Skin of body (tissue), 2 donors: Measurements from ENCODE around the gene DLG4. TPM values are rescaled to one million over a fixed set of nuclear protein-coding genes. Genes with fewer than 3 reads are reported as not detected.

Experiments
- DNase-seq: peaks from one replicate; lab custom pipeline; 2025; lab: John Stamatoyannopoulos, UW
- total RNA-seq: library from RNA; depleted of rRNA; stranded (reverse); fragments of >200 nt; gene quantifications from one replicate; pipeline ENCODE4 v1.2.3, GENCODE V29; 2014

DLG4 gene
- total RNA-seq, 1 donor from 2014 or later, result 16.5 TPM

DNA sequence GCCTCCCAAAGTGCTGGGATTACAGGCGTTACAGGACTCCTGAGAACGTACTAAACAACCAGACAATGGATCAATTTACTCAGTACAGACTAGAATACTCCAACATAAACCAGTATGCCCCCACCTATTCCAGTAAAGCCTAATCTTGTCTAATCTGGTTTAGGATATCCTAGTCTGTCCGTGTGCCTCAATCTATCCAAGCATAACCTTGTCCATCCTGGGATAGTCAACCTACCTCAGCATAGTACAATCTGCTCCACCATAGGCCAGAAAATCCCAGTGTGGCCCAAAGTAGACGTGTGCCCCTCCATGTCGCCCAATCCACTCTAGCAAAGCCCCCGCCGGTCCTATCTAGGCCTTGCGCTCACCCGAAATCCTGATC is 14.1 kb upstream of the DLG4 start:
- no peak for DNase-seq

DNA sequence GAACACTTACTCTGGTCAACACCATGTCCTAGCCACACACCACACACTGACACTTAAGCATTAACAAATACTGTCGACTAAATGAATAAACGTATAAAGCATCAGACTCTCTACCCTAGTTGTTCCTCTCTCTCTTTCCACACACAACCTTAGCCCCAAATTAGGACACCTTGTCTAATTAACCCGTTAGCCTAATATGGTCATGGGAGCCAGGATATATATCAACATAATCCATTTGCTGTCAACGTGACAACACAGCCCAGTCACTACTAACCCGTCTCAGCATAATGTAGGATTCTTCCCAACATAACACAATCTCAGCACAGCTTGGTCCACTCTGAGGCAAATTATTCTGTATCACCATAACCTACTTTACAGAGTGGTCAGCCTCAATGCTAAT is 12.5 kb upstream of the DLG4 start:
- DNase-seq, result no peak

DNA sequence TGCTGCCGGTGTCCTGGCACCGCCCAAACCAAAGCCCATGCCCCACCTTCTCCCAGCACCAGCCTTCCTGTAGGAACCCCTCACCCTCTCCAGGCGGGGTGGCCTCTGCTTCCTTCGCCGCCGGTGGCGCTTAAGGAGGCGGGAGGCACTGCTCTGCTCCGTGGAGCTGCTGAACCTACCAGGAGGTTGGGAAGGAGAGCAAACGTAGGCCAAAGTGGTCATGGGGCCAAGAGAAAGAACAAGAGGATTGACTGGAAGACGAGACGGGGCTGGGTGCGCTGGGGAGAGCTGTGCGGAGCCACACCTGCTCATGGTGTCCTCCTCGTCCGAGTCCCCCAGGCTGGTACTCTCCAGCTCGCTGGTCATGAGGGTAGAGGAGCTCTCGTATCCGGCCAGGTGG is 9.9 kb upstream of the DLG4 start:
- no peak for DNase-seq

DNA sequence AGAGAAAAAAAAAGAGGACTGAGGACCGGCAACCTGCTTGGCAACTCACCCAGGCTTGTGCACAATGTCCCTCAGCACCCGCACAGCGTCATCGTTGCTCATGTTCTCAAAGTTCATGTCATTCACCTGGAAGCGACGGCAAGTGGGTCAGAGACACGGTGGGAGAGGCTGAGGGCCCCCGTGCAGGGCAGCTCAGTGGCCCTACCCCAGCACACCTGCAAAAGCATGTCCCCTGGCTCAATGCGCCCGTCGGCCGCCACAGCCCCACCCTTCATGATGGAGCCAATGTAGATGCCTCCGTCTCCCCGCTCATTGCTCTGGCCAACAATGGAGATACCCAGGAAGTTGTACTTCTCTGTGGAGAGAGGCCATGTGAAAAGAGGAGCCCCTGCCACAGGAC is 9.3 kb upstream of the DLG4 start:
- DNase-seq, result no peak

DNA sequence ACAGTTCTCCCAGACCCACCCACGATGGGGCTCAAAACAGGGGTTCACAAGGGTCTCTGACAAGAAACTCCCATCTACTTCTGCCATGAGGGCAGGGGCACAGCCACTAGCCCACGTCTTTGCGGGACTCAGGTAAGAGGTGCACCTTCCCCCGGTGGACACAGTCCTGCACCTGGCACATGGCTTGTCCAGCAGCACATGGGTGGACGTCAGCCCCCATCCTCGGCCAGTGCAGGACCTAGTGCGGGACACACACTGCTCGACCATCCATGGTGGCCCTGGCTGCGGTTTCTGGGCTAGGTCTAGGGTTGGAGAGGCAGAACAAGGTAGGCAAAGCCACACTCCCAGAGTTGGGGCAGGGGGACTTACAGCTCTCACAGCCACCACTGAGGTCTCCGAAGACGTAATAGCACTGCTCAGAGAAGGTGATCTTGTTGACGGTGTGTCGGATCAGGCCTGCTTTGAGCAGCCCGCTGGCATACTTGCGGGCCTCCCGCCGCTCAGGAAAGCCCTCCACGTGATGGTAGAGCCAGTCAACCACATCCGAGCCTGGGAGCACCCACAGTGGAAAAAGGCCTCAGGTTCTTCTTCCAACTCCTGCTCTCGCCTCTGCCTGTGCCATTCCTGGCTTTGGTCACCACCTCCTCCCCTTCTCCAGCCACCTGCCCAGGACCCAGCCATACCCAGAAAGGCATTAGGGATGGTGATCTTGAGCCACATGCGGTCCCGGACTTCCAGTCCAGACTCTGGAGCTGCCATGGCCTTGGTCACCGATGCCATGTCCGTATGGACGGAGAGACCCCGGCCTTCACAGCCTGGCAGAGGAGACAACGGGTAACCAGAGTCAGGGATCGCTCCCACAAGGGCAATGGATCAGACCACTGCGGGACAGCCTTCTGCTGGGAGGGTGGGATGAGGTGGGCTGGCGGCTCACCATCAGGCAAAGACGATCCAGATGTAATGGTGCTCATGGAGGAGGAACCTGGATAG is 7.4 kb upstream of the DLG4 start:
- no peak for DNase-seq

DNA sequence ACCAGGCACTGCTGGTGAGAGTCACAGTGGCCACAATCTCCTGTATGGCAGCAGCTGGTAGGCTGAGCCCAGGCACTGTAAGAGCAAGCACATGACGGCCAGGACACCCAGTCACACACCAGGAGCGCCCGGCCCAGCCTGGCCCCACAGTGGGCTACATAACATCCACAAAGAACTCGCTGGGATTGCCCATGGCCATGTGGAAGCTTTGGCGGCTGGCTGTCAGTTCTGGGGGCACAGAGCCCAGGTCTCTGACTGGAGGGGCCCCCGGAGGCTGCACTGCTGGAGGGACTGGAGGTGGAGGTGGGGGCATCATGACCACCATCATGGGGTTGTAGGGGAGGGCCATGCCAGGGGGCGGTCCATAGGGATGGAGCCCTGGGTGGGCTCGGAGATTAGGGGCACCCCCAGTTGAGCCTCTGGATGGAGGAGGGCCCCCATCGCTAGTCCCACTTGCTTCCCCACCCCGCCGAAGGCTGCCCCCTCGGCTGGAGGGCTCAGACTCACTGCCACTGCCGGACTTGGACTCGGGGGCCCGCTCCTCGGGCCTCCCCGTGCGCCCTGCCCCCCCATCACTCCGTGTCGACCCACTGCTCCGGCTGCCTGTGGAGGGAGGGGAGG is 6.2 kb upstream of the DLG4 start:
- DNase-seq, result no peak

DNA sequence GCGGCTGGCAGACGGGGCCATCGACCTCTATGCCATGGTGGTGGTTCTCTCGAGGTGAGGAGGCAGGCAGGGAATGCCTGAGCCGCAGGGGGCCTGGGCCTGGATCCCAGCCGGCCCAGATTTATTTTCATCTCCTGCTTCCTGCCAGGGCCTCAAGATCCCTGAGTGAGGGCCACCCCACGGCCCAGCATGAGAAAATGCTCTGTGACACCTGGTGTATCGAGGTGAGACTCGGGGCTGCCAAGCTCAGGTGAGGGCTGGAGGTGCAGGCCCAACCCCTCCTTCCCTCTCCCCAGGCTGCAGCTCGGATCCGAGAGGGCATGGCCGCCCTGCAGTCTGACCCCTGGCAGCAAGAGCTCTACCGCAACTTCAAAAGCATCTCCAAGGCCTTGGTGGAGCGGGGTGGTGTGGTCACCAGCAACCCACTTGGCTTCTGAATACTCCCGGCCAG is 5.0 kb upstream of the DLG4 start:
- no peak for DNase-seq

DNA sequence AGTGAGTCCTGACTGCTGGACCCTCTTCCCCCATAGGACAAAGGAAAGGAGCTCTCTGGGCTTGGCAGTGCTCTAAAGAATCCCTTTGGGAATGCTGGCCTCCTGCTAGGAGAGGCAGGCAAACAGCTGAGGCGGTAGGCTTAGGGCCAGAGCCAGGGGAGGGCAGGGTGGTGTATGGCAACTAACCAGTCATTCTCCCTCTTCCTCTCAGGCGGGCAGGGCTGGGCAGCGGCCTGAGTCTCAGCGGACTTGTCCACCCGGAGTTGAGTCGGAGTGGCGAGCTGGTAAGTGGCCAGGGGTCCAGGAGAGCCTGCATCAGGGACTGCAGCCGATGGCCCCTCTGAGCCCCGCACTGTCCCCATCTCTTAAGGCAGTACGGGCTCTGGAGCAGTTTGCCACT is 4.5 kb upstream of the DLG4 start:
- no peak for DNase-seq

DNA sequence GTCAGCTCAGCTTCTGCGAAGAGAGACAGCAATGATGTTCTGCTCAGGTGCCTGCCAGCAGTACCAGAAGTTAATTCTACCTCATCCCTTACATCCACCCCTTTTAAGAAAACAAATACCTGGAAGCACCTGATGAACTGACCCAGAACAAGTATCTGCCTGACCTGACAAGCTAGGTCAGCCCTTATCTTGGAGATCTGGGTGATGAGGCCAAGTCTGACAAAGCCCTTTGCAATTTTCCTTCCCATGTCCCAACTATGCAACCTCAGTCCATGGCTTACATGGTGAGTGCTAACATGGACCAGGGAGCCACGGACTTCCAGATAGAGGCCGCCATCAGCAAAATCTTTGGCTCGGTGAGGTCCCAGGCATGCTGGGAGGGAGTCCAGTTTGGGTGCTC is 3.7 kb upstream of the DLG4 start:
- DNase-seq, result no peak

DNA sequence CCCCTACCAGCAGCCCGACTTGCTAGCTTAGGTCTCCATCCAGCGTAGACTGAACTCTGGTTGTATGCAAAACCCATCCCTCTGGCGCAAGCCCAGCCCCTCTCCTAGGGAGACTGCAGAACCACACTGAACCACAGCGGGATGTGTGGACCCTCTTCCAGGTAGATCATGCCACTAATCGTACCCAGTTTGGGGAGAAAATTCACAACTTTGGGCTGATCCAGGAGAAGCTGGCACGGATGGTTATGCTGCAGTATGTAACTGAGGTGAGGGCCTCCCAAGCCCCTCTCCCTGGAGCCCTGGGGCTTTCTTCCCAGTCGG is 3.3 kb upstream of the DLG4 start:
- no peak for DNase-seq

DNA sequence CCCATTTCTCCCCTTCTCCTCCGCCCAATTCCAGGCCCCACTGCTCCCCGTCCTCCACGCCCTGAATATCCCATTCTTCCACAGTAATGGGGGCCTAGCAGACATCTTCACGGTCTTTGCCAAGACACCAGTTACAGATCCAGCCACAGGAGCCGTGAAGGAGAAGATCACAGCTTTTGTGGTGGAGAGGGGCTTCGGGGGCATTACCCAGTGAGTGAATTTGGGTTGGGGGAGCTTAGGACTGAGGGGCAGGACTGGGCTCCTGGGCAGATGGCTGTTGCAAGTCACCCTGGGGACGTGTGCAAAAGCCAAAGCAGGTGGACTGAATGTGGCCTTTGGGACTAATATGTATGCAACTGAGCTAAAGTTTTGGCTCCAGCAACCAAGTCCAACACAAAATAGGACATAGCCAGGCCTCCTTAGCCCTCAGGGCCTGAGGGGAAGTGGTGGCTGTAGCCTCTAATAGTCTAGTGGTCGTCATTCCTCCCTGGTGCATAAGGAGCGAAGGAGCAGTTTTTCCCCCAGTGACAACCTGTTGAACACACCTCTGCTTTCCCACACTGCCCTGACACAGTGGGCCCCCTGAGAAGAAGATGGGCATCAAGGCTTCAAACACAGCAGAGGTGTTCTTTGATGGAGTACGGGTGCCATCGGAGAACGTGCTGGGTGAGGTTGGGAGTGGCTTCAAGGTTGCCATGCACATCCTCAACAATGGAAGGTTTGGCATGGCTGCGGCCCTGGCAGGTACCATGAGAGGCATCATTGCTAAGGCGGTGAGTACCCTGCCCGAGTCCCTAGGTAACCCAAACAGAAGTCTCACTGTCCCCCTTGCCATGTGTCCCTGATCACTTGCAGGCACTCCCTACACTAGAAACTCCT is 2.7 kb upstream of the DLG4 start:
- no peak for DNase-seq

DNA sequence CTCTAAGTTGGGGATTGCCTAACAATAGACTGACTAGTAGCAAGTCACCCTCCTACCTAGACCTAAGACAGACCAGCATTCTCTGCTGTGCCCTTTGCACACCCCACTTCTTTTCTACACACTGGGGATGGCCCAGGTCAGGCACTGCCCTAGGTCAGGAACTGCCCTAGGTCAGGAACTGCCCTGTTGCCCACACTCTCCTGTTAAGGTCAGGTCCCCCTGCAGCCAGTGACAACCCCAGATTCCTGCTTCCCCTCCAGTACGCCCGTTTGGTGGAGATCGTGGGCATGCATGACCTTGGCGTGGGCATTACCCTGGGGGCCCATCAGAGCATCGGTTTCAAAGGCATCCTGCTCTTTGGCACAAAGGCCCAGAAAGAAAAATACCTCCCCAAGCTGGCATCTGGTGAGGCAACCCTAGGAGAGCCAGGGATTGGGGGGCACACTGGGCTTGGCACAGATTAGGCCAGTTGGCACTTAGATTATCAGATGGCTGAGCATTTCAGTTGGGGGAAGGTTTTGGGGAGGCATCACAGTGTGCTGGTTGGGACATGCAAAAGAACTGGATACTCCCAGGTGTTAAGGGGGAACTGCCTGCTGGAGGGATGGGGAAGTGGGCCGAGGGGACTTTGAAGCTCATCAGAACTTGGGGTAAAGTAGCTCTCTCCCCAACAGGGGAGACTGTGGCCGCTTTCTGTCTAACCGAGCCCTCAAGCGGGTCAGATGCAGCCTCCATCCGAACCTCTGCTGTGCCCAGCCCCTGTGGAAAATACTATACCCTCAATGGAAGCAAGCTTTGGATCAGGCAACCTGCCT is 1.8 kb upstream of the DLG4 start:
- DNase-seq, result no peak

DNA sequence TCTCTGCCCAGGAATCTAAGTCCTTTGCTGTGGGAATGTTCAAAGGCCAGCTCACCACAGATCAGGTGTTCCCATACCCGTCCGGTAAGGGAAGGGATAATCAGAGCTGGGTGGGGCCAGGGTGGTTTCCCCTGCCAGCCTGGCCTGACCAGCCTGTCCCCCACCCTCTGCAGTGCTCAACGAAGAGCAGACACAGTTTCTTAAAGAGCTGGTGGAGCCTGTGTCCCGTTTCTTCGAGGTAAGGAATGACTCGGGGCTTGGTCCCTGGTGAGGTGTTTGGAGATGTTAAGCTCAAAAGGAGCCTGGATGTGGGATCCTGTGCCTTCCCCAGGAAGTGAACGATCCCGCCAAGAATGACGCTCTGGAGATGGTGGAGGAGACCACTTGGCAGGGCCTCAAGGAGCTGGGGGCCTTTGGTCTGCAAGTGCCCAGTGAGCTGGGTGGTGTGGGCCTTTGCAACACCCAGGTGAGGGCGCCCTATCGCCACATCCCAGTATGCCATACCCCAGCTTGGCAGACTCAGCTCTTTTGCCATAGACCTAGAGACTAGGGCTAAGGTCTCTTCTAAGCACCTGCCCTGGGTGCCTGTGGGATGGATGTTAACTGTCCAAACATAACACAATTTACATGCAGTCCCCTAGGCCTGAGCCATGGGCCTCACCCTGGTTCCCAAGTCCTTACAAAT is 1.1 kb upstream of the DLG4 start:
- DNase-seq, result no peak

DNA sequence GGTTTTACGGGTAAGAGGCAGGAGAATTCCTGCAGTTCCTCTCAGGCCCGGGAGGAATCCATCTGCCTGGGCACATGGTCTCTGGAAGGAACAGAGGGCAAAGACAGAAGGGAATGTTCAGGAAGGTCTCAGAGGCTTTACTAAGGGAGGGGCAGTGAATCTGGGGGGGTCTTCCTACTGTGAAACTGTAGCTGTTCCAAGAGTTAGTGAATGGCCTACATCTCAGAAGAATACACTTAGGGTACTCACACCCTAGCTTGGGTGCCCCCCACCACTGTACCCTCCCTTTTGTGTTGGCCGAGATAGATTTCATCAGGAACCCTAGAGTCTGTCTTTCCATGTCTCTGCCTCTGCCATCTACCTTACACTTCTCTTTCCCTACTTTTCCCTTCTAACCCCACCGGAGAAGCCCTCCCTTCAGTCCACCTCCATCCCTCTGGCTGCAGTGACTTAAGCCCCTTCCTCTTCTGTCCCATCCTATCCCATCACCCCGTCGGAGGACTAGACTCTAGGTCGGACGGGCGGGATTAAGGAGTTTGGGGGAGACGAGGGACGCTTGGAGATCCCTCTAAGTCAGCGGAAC is 316 bp downstream of the DLG4 start:
- DNase-seq, result no peak

DNA sequence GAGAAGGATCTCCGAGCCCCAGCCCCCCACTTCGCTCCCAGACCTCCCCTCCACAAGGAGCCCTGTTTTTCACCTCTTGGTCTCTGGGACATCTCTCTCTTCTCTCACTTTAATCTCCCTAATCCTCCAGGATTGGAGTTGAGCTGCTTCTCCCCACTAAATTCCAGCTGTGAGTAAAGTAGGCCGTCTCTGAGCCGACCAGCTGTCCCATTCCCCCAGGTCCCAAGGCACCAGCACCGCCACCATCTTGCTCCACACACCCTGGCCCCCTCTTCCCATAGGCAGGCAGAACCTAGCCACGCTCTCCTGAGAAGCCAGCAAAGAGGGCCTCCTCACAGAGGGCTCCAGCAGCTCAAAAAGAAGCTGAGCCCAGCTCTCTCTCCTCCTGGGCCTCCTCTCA is 878 bp downstream of the DLG4 start:
- DNase-seq, result no peak

DNA sequence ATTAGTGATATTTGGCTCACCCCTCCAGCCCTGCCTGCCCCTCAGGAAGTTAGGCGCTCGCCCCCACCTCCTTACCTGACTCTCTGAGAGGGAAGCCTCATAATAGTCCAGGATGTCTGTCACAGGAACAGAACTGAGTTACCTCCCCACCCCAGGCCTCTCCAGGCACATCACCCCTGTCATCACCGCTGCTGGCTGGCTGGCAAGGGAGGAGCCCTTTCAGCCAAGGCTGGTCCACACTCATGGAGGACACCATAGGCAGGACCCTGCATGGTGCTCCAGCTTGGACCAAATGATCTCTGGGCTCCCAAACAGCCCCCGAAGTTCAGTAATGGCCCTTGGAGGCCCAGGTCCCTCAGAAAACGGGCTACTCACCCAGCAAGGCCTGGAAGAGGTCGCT is 1.5 kb downstream of the DLG4 start:
- DNase-seq, result no peak

DNA sequence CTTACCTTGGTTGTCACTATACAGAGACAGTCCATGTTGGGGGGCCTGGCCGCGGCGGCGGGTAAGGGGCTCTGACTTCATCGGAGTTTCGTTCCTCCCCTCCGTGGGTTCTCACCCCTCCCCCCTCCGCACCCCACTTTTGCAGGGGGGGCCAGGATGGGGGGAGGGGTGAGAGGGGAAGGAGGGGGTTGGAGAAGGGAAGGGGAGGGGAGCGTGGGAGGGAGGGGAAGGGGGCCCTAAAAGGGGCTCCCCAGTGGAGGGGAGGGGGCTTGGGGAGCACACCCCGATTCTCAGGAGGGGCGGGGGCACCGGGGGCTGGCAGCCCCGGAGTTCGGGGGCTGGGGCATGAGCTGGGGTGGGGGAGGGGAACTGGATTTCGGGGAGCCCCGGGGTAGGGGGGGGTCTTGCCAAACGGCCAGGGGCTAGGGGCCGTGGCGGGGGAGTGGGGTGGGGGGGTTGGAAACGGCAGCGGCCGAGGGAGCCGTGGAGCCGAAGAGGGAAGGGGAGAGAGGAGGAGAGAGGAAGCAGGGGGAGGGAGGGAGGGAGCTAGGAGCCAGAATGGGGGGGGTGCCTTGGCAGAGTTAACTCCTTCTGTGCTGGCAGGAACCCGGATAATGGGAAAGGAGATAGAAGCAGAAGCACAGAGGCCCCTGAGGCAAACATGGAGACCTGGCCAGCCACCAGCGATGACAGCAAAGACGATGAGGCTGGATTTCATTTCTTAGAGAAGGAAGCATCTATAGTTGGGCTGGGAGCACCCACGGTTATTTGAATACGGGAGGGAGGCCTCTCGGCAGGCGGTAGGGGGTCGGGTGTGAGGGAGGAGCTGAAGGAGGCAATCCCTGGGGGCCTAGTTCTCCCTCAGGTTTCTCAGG is 2.3 kb downstream of the DLG4 start:
- peak; percentile 87 for DNase-seq

DNA sequence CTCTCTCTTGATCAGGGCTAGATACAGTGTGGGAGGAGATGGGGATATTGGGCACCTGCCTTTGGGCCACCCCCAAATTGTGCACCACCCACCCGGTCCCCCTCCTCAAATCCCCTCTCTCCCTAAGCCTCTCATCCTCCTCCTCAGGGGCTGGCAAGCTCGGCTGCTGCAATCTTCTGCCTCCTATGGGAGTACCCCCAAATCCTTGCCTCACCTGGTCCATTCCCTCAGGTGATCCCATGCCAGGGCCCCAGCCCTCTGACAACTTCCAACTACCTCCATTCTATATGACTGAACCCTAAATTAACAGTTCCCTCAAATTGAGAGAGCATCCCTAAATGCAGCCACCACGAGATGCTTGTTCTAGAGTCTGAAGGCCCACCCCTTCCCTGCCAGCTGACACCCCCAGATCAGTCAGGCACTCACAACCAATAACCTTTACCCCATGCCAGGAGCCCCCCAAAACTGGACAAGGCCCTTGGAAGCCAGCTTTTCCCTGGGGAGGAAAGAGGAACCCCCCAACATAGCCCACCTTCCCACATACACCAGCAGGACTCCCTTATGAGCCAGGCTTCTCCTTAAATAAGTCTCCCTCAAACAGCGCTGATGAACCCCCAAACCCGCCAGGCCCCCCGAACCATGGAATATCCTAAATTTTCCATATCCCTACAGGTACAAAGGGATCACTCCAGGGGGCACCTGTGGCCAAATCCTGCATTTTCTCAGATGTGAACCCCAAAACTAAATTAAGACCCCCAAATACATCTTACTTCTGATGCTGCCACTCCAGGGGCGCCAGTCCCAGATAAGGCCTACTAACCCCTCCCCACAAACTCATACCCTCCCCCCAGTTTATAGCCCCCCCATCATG is 3.2 kb downstream of the DLG4 start:
- DNase-seq, result no peak
